ENCODE data around the gene ABCG1. TPM values are rescaled to one million over a fixed set of nuclear protein-coding genes. Genes with fewer than 3 reads are reported as not detected.
A peak's percentile ranks its signal among the peaks of the same experiment; 100 is the strongest.

ABCG1 gene
- total RNA-seq, 4 donors from 2014 or later, result 32.0 to 54.0 (median 35.2) TPM

DNA sequence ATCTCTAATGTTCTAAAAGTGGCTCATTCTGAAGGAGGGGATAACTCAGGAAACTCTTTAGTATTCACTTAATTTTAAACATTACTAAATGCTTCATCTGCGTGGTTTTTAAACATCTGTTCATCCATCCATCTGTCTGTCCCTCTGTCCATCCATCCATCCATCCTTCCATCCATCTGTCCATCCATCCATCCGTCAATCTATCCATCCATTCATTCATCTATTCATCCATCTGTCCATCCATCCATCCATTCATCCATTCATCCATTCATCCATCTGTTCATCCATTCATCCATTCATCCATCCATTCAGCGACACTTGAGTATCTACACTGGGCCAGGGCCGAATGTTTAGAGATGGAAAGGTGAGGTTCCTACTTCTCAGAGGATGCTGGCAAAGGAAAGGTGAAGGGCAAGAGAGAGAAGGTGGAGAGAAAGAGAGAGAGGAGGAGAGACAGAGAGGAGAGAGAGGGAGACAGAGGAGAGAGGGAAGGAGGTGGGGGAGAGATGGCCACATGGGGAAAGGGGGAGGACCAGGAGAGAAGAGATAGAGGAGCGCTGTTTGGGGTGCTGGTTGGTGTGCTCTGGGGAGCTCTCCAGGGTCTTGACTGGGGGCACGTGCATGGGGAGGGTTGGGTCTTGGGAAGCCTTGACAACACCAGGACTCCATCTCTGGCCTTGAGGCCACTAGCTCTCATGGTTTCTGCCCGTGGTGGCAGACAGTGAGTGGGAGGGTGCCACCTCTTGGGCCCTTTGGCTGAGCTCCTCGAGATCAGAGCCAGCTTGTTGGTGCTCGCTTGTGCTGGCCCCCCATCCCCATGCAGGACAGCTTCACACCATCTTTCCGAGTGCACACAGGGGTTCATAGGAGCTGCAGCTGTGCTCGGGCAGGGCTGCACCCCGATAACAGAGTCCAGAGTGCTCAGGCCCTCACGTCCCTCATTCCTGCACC is 45.6 kb downstream of the ABCG1 start:
- DNase-seq (ENCODE audit: low spot score in 2 of 2), result no peak
- peaks cover 32% of the 10 kb centered on the region for H3K4me1 ChIP-seq
- WGBS, result 84% methylated on average over 12 of the region's 13 CpGs
- H3K9me3 ChIP-seq, result no peaks in the 10 kb centered on the region
- no peaks in the 10 kb centered on the region for H3K27me3 ChIP-seq
- H3K27ac ChIP-seq, result peak overlapping the region; percentile 69
- no peak overlapping the region for H3K4me3 ChIP-seq
- H3K36me3 ChIP-seq, result no peaks in the 10 kb centered on the region
- TF ChIP-seq EP300 (IDR thresholded peaks at IDR 0.05) (no peak), POLR2A (IDR thresholded peaks at IDR 0.05) (no peak), POLR2AphosphoS5 (IDR thresholded peaks at IDR 0.05) (no peak)
- TF ChIP-seq, protein P1, sequence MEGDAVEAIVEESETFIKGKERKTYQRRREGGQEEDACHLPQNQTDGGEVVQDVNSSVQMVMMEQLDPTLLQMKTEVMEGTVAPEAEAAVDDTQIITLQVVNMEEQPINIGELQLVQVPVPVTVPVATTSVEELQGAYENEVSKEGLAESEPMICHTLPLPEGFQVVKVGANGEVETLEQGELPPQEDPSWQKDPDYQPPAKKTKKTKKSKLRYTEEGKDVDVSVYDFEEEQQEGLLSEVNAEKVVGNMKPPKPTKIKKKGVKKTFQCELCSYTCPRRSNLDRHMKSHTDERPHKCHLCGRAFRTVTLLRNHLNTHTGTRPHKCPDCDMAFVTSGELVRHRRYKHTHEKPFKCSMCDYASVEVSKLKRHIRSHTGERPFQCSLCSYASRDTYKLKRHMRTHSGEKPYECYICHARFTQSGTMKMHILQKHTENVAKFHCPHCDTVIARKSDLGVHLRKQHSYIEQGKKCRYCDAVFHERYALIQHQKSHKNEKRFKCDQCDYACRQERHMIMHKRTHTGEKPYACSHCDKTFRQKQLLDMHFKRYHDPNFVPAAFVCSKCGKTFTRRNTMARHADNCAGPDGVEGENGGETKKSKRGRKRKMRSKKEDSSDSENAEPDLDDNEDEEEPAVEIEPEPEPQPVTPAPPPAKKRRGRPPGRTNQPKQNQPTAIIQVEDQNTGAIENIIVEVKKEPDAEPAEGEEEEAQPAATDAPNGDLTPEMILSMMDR (IDR thresholded peaks at IDR 0.05), result no peak

DNA sequence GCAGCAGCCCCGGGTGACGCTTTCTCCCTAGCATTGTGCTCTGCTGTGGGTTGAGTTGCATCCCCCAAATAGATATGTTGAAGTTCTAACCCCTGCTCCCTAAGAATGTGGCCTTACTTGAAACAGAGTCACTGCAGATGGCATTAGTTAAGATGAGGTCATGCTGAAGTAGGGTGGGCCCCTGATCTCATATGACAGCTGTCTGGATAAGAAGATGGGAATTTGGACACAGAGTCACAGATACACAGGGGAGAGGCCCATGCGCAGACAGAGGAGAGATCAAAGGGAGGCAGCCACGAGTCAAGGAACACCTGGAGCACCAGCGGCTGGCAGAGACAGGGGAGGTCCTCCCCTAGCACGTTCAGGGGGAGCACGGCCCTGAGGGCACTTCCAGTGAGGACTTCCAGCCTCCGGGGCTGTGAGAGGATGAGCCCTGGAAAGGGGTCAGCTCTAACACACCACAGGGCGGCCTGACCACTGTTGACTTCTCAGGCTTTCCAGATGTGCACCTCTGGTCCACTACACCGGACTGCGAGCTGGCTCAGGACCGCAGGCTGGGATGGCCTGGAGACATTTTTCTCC is 46.4 kb downstream of the ABCG1 start:
- 69% methylated on average over 12 of the region's 12 CpGs for WGBS
- H3K4me1 ChIP-seq, result peaks cover 30% of the 10 kb centered on the region
- DNase-seq (ENCODE audit: low spot score in 2 of 2), result no peak
- TF ChIP-seq EP300 (IDR thresholded peaks at IDR 0.05) (no peak), POLR2AphosphoS5 (IDR thresholded peaks at IDR 0.05) (no peak), POLR2A (IDR thresholded peaks at IDR 0.05) (no peak)
- TF ChIP-seq, protein P1 (IDR thresholded peaks at IDR 0.05), result no peak
- H3K9me3 ChIP-seq, result no peaks in the 10 kb centered on the region
- no peak overlapping the region for H3K4me3 ChIP-seq
- no peak overlapping the region for H3K27ac ChIP-seq
- no peaks in the 10 kb centered on the region for H3K27me3 ChIP-seq
- no peaks in the 10 kb centered on the region for H3K36me3 ChIP-seq

DNA sequence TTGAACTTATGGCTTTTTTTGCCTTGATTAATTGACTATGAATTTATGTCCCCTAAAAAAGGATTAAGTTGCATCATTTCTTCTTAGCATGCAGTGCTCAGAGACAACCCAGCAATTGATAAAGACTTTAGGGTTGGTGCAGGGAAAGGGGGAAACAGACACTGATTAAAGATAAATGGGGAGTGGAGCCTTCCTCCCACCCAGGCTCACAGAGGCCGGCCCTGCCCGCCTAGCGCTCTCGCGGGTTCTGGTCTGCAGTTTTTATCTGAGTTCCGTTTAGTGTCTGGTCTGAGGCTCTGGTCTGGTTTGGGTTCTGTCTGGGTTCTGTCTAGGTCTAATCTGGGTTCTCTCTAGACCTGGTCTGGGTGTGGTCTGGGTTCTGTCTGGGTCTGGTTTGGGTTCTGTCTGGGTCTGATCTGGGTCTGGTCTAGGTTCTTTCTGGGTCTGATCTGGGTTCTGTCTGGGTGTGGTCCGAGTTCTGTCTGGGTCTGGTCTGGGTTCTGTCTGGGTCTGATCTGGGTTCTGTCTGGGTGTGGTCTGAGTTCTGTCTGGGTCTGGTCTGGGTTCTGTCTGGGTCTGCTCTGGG is 48.1 kb downstream of the ABCG1 start:
- WGBS, result 74% methylated on average over 7 of the region's 7 CpGs
- H3K4me1 ChIP-seq, result peaks cover 30% of the 10 kb centered on the region
- H3K36me3 ChIP-seq, result peaks cover 6% of the 10 kb centered on the region
- no peak overlapping the region for H3K27ac ChIP-seq
- no peaks in the 10 kb centered on the region for H3K27me3 ChIP-seq
- no peak for DNase-seq (ENCODE audit: low spot score in 2 of 2)
- H3K9me3 ChIP-seq, result no peaks in the 10 kb centered on the region
- TF ChIP-seq POLR2AphosphoS5 (IDR thresholded peaks at IDR 0.05) (no peak), POLR2A (IDR thresholded peaks at IDR 0.05) (no peak)
- H3K4me3 ChIP-seq, result no peak overlapping the region

DNA sequence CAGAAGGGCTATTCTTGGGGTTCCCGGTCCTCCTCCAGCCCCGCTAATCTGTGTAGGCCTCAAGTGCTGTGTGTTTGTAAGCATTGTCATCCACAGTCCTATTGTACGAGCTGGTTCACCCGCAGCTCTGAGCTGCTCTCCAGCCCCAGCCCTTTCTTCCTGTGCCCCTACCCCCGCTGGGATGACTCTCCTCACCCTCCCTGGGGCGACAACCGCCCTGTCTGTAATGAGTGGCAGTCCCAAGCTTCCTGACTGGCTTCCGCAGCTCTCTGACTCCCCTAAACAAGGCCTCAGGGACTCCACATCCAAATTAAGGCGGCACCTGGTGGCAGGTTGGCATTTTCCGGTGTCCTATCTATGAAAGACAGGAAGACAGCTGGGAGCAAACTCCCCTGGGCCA is 50.4 kb downstream of the ABCG1 start:
- 73% methylated on average over 10 of the region's 10 CpGs for WGBS
- TF ChIP-seq EP300 (IDR thresholded peaks at IDR 0.05) (no peak), POLR2A (IDR thresholded peaks at IDR 0.05) (no peak), POLR2AphosphoS5 (IDR thresholded peaks at IDR 0.05) (no peak)
- TF ChIP-seq, protein P1 (IDR thresholded peaks at IDR 0.05), result no peak
- H3K27me3 ChIP-seq, result no peaks in the 10 kb centered on the region
- H3K9me3 ChIP-seq, result no peaks in the 10 kb centered on the region
- no peak overlapping the region for H3K4me3 ChIP-seq
- peaks cover 26% of the 10 kb centered on the region for H3K36me3 ChIP-seq
- peaks cover 13% of the 10 kb centered on the region for H3K4me1 ChIP-seq
- H3K27ac ChIP-seq, result no peak overlapping the region
- no peak for DNase-seq (ENCODE audit: low spot score in 2 of 2)

DNA sequence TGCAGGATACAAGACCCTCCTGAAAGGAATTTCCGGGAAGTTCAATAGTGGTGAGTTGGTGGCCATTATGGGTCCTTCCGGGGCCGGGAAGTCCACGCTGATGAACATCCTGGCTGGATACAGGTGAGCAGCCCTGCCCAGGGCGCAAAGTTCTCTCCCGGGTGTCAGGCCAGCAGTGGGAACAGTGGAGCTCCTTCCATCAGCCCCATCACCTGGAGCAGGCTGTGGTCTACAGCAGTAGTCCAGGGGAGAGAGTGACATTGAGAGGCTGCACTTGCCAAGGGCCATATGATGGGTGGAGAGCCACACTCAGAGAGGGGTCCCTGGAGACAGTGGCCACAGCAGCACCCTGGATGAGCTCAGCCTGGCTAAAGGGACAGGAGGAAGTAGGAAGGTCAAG is 52.1 kb downstream of the ABCG1 start:
- 91% methylated on average over 6 of the region's 6 CpGs for WGBS
- no peaks in the 10 kb centered on the region for H3K9me3 ChIP-seq
- no peak for DNase-seq (ENCODE audit: low spot score in 2 of 2)
- no peak overlapping the region for H3K27ac ChIP-seq
- peaks cover 40% of the 10 kb centered on the region for H3K36me3 ChIP-seq
- no peaks in the 10 kb centered on the region for H3K27me3 ChIP-seq
- no peak for TF ChIP-seq POLR2A (IDR thresholded peaks at IDR 0.05)
- TF ChIP-seq, protein P1 (IDR thresholded peaks at IDR 0.05), result no peak
- TF ChIP-seq POLR2AphosphoS5 (IDR thresholded peaks at IDR 0.05), result no peak
- no peak for TF ChIP-seq EP300 (IDR thresholded peaks at IDR 0.05)
- no peak overlapping the region for H3K4me3 ChIP-seq
- peaks cover 4% of the 10 kb centered on the region for H3K4me1 ChIP-seq

All from suprapubic skin (tissue), 4 donors.